SK-N-MC (cell line): ENCODE data around the gene SLC17A2.

ENCODE experiments used
- EZH2 ChIP-seq: fragments of 200-600 bp; sonication (generic); IDR thresholded peaks from one replicate; pipeline ENCODE4 v1.6.1; 2017; ENCODE audit warnings: antibody characterized with exemption
- FOXP2 ChIP-seq: optimal IDR thresholded peaks from 2 replicates; pipeline ENCODE3; 2011; ENCODE audit warnings: mild to moderate bottlenecking, moderate library complexity; ENCODE audit not compliant: insufficient read depth; ENCODE audit errors: extremely low read length, control extremely low read depth
- POLR2AphosphoS5 ChIP-seq: IDR thresholded peaks from 2 replicates; pipeline ENCODE4 v1.6.1; 2012; ENCODE audit warnings: mild to moderate bottlenecking, low read depth, low read length, borderline replicate concordance

GRCh38 chr6:25944688-25945574 lies 14.4 kb upstream of the SLC17A2 start:
- no peak for TF ChIP-seq POLR2AphosphoS5
- TF ChIP-seq FOXP2: no peak
- no peak for TF ChIP-seq EZH2
